Stimulated activated CD4-positive, alpha-beta T cell treated with anti-CD3 and anti-CD28 coated beads, TNF-alpha, amount 100 ng/mL, for 24 hours (primary cell): ENCODE data around the gene MAGEA2.
"Not testable (repeated sequence)": the region's sequence is repeated elsewhere in the genome, so short reads cannot be mapped to it uniquely, and the experiment has no call there.

Source experiments
- DNase-seq, 3 experiments: peaks; one replicate each; pipeline ENCODE4 v3.0.0-alpha.2; 2020; ENCODE audit warnings: low read depth in 3 of 3

The MAGEA2 gene

GRCh38 chrX:152706500-152706899 lies 47.1 kb downstream of the MAGEA2 start:
- DNase-seq = not testable (repeated sequence)

- not testable (repeated sequence) for DNase-seq
Measured at GRCh38 chrX:152700390-152700789, 53.3 kb downstream of the MAGEA2 start.
